GM18526 (cell line): Measurements from ENCODE around the gene DERL3.

ENCODE experiments used
- POLR2A ChIP-seq: IDR thresholded peaks from 3 replicates; pipeline ENCODE4 v1.6.1; 2011; ENCODE audit not compliant: insufficient read length; ENCODE audit errors: extremely low read depth

DERL3 gene

DNA sequence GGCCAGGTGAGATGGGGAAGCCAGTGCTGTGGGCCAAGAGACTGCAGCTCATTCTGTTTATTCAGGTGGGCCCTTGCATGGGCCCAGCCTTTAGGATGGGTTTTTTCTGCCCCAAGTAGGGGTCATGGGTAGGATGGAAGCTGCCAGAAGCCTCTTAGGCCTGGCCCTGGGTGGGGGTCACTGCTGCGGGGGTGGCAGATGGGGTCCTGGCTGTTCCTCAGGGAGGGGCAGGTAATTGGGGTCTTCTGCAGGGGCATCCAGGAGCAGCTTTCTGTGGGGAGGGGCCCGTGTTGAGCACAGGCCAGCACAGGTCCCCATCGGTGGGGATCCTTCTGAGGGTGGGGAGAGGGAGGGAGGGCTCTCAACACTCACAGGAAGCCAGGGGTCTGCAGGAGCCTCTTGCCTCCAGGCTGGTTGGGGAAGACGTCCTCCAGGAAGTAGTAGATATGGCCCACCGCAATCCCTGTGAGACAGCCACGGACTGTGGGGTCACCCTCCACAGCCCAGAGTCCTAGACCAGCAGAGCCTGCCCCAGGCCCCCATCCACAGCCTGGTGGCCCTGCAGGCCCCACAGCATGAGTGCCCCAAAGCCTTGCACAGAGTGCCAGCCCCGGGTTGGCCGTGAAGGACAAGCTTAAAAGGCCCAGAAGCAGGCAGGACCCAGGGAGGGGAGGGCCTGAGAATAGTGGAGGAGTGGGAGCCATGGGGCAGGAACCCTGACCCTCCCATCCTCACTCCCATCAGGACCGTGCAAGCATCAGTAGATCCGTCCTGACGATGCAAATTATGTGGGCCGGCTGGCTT, 1.9 kb downstream of the DERL3 start:
- TF ChIP-seq POLR2A, result no peak

DNA sequence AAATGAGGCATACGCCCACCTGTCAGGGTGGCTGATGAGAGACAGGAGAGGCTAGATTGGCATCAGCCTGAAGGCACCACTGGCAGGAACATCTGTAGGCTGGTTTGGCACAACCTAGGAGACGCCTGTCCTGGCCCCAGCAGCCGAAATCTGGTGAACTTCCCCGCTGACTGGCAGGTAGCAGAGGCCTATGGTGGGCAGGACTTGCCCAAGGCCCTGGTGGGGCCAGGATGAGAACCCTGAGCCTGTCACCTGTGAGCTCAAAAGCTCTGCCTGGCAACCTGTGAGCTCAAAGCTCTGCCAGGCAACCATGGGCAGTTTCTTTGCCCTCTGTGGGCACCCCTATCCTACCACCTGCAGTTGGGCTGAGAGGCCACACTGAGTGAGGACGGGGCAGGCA, 2.5 kb downstream of the DERL3 start:
- TF ChIP-seq POLR2A, result no peak

DNA sequence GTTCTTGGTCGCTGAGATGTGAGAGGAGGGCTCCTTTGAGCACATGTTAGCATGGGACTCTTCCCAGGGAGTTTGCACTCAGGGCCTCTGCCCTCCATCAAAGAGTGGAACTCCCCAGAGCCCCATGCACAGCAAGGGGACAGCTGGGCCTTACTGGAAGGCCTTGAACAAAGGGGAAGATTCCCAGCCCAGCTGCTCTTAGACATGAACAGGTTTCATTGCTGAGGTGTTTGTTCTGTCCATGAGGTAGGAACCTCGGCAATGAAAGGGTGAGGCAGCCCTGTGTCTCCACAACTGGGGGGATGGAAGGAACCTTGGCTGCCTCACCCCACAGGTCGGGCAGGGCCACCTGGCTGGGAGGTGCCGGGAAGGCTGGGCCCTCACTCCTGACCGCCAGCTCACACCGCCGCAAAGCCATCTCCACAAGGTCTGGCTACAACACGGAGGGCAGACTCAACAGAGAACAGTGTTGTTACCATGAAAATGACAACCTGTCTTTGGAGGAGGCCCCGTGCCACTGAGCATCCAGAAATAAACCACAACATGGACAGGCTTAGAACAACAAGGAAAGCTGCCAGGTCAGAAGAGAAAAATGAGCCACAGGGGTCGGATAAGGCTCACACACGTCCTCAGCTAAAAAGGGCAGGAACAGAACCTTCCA, 3.2 kb downstream of the DERL3 start:
- TF ChIP-seq POLR2A, result no peak

DNA sequence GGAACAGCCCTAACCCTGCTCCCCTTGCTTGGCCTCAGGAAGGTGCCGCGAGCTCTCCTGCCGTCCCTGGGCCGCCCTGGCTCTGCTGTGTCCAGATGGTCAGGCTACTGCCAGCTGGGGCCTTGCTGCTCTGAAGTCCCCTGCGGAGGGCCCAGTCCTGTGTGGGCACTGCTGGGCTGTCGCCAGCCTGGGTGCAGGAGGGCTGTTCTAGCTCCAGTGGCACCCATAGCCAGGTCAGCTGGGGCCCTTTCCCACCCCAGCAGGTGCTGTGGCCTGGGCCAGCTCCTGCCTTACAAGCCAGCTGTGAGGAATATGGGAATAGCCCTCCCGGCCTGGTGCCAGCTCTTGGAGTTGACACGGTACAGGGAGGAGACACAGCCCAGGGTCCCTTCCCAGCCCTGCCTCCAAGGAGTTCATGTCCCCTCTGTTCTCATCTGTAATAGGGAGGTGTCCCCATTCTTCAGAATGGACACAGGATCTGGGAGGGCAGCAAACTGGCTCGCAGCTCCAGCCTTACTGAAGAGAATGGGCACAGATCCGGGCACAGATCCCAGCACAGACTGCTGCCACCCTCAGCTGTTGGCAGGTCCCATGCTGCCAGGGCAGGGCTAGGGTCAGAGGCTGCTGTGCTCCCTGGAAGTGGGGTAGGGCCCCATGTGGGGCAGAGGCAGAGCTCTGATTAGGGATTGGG, 3.9 kb downstream of the DERL3 start:
- TF ChIP-seq POLR2A, result no peak

DNA sequence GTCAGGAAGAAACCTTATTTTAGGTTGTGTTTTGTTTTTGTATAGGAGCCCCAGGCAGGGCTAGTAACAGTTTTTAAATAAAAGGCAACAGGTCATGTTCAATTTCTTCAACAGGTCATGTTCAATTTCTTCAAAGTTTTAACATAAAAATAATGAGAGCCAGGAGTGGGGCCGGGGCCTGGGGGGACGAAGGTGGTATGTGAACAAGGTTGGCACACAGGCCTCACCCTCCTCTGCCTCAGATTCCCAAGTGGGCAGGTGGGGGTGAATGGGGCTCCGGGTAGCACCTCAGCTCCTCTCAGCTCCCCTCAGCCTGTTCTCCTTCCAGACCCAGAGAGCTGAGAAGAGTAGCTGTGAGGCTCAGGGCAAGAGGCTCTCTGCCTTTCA, 4.4 kb downstream of the DERL3 start:
- no peak for TF ChIP-seq POLR2A

DNA sequence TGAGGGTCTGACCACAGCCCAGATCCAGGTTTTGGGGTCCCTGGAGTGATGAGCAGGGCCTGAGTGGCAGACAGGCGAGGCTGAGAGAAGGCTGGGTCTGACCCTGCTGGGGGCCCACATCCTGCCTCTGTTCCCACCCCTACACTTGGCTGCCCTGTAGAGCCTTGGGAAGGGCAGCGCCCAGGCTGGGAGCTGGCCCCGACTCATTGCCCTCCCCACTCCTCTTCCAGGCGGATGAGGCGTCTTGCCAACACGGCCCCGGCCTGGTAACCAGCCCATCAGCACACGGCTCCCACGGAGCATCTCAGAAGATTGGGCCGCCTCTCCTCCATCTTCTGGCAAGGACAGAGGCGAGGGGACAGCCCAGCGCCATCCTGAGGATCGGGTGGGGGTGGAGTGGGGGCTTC, 4.9 kb downstream of the DERL3 start:
- TF ChIP-seq POLR2A, result no peak

DNA sequence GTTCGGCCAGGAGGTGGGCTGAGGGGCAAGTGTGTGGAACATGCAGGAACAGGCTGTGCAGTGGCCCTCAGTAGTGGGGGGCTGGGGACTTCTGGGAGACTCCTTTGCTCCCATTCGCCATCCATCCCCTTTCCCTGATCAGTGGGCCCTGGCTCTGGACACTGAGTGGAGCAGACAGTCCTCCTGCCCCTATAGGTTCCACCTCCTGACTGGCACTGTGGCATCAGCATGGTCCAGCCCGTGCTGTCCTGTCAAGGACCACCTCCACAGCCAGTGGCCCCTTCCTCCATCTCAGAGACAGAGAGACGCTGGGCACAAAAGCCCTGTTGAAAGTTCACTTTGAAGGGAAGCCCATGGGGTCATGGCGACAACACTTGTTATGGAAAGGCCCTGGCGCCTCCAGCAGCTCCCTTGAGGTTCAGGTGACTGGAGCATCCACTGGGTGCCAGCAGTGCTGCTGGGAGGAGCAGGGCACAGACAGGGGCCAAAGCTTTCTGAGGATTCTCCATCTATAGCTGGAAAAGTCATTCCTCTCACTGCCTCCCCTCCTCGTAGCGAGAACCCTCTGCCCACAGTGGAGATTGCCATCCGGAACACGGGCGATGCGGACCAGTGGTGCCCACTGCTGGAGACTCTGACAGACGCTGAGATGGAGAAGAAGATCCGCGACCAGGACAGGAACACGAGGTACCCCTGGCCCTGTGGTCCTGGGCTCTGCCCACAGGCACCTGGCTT, 5.6 kb downstream of the DERL3 start:
- TF ChIP-seq POLR2A, result no peak

DNA sequence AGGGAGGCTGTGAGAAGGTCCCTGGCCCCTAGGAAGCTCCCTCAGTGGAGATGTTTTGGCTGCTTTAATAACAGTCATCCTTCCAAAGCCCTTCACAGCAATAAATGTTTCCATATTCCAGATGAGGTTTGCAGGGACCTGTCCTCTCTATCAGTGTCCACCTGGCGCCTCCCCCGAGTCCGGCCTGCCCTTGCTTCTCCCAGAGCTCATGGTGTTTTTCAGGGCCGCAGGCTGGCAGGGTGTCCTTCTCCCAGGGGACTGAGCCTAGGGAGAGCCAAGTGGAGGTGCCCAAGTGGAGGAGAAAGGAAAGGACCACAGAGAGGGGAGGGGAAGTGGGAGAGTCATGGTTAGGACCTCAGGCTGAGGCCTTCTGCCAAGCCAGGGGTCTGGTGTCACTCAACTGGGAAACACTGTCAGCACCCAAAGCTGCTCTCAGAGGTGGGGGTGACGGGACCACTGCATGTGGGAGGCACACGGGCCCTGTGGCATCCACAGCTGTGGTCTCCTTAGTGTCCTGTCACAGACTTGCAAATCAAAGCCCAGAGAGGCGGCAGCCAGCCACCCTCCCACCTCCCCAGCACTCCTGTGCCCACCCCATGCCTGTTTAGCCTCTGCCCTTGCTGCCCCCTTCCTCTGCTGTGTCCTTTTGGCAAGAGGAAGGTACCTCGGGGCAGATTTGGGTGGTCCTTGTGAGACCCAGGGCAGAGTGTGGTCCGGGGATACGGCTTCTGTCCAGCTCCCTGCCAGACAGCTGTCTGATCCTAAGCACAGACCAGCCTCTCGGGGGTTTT, 6.4 kb downstream of the DERL3 start:
- TF ChIP-seq POLR2A, result no peak

DNA sequence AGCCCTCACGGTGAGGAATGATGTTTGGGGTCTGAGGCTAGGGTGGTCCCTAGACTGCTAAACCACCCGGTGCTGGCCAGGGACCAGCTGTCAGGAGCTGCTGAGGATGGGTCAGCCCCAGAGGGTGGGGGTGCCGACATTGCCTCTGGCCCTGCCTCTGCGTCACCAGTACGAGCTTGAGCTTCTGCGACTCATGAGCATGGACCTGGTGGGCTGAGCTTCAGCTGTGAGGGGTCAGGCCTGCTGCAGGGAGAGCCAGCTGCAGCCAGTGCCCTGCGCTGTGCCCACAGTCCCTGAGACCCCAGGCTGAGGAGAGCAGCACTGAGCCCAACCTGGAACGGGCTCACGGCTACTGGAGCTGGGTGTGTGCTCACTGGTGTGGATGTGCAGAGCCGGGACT, 7.0 kb downstream of the DERL3 start:
- no peak for TF ChIP-seq POLR2A

DNA sequence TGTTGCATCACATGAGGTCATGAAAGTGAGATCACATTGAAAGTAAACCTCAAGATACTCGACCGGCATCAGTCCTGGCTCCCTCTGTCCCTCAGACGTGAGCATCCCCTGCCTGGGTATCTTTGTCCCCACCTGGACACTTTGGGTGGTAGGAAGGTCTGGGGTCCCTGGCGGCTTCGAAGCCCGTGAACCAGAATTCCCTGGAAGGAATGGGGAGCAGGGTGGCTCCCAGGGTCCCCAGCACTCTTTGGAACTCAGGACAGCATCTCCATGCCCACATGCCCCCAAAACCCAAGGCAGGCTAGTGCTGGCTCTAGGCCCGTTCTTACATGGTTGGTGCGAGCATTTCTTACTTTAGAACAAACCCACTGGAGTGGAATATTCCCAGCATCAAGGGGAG, 7.5 kb downstream of the DERL3 start:
- TF ChIP-seq POLR2A, result no peak

DNA sequence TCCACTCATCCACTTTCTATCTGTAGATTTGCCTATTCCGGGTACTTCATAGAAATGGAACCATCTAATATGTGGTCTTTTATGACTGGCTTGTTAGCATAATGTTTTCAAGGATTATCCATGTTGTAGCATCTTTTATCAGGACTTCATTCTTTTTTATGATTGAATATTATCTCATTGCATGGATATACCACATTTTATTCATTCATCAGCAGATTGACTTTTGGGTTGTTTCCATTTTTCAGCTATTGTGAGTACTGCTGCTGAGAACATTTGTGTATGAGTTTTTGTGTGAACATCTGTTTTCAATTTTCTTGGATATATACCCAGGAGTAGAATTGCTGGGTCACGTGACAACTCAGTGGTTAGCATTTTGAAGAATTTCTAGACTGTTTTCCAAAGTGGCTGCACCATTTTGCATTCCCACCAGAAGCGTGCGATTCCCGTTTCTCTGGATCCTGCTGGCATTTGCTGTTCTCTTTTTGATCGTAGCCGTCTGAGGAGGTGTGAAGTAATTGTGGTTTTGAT, 8.9 kb downstream of the DERL3 start:
- no peak for TF ChIP-seq POLR2A

DNA sequence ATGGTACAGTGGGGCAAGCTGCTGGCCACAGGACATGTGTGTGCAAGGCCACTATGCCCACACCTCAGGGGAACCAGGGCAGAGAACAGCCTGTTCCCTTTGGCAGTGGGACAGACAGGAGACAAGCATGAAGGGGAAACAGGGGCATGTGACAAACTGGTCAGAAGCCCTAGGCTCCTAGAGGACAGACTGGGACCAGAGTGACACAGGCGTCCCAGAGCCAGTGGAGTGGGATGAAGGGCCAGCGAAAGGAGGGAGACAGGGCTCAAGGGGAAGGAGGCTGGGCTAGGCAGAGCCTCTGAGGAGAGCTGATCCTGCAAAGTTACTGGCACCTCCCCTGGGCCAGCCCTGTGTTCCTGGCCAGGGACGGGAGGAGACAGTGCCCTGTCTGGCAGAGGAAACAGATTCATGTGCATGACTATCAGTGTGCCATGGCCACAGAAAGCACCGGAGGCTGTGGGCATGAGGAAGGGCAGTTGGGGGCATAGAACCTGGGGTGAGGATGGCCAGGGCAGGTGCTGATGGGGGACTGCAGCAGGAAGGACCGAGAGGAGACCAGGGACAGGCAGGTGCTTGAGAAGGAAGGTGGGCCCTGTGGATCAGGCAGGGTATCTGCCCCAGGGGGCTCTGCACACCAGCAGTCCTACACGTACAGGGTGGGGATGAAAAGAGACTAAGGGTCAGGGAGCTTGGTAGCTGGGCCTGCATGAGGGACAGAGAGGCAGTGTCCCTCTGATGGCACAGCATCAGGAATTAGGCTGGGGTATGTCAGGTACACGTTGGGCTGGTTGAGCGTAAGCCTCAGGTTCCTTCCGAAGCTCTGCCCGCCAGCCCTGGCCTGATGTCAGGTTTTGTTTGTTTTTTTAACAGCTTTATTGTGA, 9.8 kb downstream of the DERL3 start:
- TF ChIP-seq POLR2A, result no peak

DNA sequence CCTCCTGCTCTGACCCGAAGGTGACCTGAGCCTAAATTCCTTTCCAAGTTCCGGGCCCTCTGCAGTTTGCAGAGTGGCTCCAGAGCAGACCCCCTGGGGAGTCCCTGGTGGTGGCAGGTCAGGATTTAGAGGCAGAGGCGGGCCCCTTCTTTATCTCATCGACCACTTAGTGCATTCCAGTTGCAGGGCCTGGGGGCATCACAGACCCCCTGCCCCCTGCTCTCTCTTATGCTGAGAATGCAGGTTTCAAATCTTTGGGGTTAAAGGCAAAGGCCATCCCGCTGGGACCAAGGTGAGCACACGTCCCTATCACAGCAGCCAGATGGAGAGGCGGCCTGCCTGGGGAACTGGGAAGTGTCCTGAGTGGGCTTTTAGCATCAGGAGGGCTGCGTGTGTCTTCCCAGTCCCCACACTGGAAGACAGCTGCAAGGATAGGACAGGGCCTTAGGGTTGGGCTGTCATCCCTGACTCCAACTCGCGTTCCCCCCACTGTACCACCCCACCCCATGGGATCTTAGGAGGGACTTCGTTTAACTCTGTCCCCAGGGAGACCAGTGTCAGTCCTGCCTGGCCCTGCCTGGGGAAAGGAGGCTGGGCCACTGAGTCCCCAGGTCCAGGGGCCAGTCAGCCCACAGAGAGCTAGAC, 11.3 kb downstream of the DERL3 start:
- no peak for TF ChIP-seq POLR2A

DNA sequence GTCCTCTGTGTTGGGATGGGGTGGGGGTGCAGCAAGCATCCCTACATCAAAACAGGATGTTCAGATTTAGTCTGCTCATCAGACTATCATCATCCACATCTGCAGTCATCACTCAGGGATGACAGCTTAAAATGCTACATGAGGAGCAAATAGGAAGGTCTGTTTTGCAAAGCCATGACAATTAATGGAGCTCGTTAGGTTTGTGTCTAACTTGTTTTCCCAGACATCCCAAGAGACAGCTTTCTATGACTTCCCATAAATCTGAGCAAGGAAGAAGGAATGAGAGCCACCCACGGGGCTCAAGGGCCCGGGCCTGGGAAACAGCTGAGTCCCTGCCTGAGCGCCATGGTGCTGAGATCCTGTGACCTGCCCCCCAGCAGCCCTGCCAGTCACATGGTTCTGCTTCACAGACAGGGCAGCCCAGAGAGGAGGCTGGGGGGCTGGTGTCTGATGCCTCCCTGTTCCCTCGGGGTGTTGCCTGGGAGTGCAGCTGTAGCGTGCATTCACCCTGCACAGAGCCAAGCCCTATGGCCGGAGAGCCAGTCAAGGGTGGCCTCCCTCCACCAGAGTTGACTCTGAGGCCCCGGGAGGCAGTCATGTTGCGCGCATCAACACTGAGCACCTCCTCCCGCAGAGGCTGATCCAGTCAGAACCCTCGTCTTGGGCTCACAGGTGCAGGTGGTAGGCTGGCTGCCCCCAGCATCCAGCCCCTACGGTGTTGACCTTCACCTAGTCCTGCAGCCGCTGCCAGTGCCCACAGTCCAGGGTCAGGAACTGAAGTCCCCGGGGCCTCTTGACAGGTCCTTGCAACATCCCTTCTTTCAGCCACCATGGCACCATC, 12.1 kb downstream of the DERL3 start:
- no peak for TF ChIP-seq POLR2A
